ENCODE measurements around the gene RBMS3.

Gene RBMS3

DNA sequence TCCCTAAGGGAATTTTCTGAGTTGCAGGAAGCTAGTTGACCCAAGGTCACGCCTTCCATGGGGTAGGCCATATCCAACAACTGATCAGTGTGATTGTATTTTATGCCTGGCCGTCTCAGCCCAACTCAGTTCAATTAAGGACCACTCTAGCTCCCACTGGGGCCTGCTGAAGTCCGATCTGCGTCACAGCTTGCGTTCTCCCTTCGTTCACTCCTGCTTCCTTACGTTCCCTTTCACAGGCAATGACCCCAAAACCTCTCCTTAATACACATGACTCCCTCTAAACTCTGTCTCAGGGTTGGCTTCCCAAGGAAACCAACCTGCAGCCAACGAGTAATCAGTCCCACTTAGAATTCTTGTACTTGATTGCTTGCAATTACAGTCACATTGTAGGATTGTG is 428.0 kb downstream of the RBMS3 start:
- Mint-ChIP-seq H3K27ac (no peak overlapping the region), H3K4me3 (no peak overlapping the region), H3K36me3 (no peaks in the 10 kb centered on the region), H3K4me1 (no peaks in the 10 kb centered on the region), H3K9me3 (peaks cover 2% of the 10 kb centered on the region)
- ATAC-seq (no peak), DNase-seq (ENCODE audit: low spot score in 2 of 2) (no peak)

DNA sequence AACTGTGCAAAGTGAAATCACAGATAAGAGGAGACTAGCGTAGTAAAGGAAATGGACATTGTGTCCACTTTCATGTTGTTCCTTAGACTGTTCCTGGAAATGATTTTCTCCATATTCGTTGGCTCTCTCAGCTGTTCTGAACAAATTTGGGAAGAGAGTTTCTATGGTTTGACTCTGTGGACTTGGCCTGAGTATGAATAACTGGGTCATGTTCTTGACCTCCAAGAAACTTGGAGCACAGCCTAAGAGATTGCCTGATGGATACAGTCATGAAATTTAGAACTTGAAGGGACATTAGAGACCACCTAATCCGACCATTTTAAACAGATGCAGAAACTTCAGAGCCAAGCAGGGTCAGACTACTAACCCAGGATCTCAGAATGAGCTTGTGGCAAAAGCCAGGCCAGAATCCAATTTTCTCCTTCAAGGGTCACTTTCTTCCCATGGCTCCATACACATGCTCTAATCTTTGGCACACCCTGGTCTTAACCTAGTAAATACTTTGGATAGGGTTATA is 430.4 kb downstream of the RBMS3 start:
- ATAC-seq (no peak), DNase-seq (ENCODE audit: low spot score in 2 of 2) (no peak)
- no peak overlapping the region for H3K4me3 Mint-ChIP-seq
- H3K4me1 Mint-ChIP-seq = no peaks in the 10 kb centered on the region
- peaks cover 2% of the 10 kb centered on the region for H3K9me3 Mint-ChIP-seq
- no peak overlapping the region for H3K27ac Mint-ChIP-seq
- no peaks in the 10 kb centered on the region for H3K36me3 Mint-ChIP-seq

DNA sequence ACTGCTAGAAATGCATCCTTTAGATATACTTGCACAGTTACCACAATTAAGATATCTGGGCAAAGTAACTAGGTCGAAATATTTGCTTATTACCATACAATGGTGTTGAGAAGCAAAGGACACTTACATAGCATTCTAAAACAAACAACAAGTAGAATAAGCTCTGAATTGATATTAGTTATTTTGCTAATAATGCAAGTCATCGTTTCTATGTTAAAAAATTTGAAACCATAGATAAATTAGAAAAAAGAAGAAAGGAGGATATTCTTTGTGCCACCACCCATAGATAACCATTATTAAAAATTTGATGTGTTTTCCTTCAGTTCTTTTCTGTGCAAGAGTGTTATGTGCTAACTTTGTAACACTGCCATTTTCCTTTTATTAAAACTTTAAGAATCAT is 435.3 kb downstream of the RBMS3 start:
- Mint-ChIP-seq H3K27ac (no peak overlapping the region), H3K36me3 (no peaks in the 10 kb centered on the region), H3K9me3 (no peaks in the 10 kb centered on the region), H3K4me3 (no peak overlapping the region), H3K4me1 (no peaks in the 10 kb centered on the region)
- ATAC-seq = no peak
- no peak for DNase-seq (ENCODE audit: low spot score in 2 of 2)

DNA sequence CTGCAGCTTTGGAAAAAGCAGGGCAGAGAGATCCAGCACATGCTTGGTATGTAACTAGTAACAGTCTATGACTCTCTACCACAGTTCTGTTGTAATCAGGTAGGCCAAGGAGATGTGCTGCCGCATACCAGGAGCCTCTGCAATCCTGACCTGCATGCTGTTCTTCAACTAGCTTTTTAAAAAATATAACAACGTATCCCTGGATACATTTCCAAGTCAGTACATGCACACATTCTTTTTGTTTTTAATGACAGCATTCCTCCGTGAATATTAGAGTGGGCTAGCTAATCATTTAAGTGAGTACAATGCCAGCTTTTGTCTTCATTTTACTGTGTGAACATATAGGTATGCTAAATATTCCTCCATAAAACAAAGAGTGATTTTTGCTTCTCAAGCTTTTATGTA is 437.8 kb downstream of the RBMS3 start:
- no peaks in the 10 kb centered on the region for H3K9me3 Mint-ChIP-seq
- no peak overlapping the region for H3K4me3 Mint-ChIP-seq
- H3K36me3 Mint-ChIP-seq = no peaks in the 10 kb centered on the region
- H3K27ac Mint-ChIP-seq = no peak overlapping the region
- no peaks in the 10 kb centered on the region for H3K4me1 Mint-ChIP-seq
- ATAC-seq (no peak), DNase-seq (ENCODE audit: low spot score in 2 of 2) (no peak)

DNA sequence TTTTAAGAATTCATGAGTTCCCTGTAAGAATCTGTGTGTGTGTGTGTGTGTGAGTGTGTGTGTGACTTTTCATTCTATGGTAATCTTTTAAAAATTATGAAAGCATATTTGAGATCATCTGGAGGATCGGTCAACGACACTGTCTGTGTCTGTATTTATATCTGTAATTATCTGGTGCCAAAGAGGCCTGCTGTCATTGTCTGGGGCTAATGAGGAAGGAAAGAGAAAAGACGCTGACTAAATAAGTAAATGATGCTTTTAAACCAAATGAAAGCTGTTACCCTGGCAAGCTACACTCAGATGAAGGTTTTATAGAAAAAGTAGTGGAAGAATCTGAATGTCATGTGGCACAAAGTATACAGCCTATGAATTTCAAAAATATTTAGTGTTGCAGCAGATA is 439.8 kb downstream of the RBMS3 start:
- DNase-seq (ENCODE audit: low spot score in 2 of 2) (no peak), ATAC-seq (no peak)
- Mint-ChIP-seq H3K36me3 (no peaks in the 10 kb centered on the region), H3K4me3 (no peak overlapping the region), H3K27ac (no peak overlapping the region), H3K9me3 (peaks cover 5% of the 10 kb centered on the region), H3K4me1 (no peaks in the 10 kb centered on the region)

DNA sequence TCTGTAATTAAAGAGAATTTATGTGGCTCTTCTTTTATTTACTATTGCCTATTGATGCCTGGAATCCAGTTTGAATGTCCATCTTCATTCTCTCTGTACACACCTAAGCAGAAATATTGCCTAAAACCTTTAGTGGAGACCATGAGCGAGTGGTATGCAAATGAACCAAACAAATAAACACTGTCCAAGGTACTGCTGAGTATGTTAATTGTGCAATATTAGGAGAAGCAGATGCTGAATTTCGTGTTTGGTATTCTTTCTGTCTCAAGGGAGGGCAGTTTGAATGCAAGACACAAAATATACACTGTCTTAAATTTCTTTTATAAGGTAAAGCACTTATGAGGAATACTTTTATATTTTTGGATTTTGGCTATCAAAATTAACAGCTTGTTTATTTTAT is 440.9 kb downstream of the RBMS3 start:
- DNase-seq (ENCODE audit: low spot score in 2 of 2) (no peak), ATAC-seq (no peak)
- H3K27ac Mint-ChIP-seq = no peak overlapping the region
- no peak overlapping the region for H3K4me3 Mint-ChIP-seq
- H3K4me1 Mint-ChIP-seq = no peaks in the 10 kb centered on the region
- no peaks in the 10 kb centered on the region for H3K36me3 Mint-ChIP-seq
- H3K9me3 Mint-ChIP-seq = peaks cover 5% of the 10 kb centered on the region

DNA sequence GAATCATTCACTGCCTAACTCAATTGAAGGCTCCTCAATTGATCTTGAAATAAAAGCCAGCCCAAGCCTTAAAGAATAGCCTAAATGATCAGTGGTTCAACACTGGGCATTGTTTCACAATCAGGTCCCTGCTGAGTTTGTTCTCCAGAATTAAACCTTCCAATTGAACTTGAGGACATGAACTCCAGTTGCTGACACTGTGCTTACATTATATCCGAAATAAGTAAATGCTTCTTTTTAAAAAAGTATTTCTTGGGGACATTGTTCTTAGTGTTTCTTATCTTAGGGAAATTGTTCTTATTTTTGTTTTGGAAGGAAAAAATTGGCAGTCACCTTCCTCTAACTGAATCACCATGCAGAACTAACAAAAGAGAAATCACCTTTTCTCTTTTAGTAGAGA is 450.2 kb downstream of the RBMS3 start:
- DNase-seq (ENCODE audit: low spot score in 2 of 2) (no peak), ATAC-seq (no peak)
- Mint-ChIP-seq H3K27ac (no peak overlapping the region), H3K36me3 (no peaks in the 10 kb centered on the region), H3K9me3 (peaks cover 3% of the 10 kb centered on the region), H3K4me3 (no peak overlapping the region), H3K4me1 (no peaks in the 10 kb centered on the region)

DNA sequence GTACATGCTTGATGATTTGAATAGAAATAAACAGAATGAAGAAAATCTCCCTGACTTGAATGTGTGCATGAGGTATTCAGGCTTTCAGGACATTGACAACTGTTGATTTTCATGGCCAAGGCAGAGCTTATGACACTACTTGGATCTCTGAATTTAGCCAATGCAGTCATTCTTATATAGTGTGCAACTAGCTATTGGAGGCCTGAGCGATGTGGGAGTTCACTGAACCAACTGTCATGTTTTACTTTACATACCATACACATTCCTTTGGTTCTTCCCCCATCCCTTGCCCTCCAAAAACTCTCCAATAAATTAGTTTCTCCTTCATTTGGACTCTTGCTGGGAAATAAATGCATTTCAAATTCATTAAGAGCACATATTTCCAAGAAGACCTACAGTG is 460.4 kb downstream of the RBMS3 start:
- H3K9me3 Mint-ChIP-seq = no peaks in the 10 kb centered on the region
- H3K4me1 Mint-ChIP-seq = no peaks in the 10 kb centered on the region
- H3K36me3 Mint-ChIP-seq = no peaks in the 10 kb centered on the region
- DNase-seq (ENCODE audit: low spot score in 2 of 2) (no peak), ATAC-seq (no peak)
- H3K27ac Mint-ChIP-seq = no peak overlapping the region
- no peak overlapping the region for H3K4me3 Mint-ChIP-seq

DNA sequence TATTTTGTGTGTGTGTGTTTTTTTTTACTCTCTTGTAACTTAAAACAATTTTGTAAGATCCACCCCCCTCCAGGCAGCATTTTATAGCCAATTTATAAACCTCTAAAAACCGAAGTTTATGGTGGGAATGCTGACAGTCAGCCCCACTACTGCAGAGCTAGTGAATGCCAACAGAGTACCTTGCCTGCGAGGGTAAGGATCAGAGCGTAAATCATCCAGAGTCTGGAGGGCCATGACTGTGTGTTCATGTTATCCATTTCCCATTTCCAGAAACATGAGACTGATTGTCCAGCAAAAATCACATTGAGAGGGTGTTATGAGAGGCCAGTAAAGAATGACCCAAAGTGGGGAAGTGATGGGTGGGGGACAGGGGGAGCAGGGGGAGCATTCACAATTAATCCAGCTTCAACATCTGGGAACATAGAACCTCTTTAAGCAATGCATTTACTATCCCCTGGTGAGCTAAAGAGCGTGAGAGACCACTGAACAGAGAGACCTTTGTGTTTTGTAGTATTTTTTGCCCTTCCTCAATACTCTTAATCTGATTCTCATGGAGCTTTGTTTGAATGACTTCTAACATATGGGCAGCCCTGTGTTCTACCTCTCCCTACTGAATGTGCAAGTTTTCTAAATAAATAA is 464.5 kb downstream of the RBMS3 start:
- Mint-ChIP-seq H3K4me1 (no peaks in the 10 kb centered on the region), H3K4me3 (no peak overlapping the region), H3K27ac (no peak overlapping the region), H3K9me3 (peaks cover 3% of the 10 kb centered on the region), H3K36me3 (no peaks in the 10 kb centered on the region)
- DNase-seq (ENCODE audit: low spot score in 2 of 2) = no peak
- no peak for ATAC-seq

DNA sequence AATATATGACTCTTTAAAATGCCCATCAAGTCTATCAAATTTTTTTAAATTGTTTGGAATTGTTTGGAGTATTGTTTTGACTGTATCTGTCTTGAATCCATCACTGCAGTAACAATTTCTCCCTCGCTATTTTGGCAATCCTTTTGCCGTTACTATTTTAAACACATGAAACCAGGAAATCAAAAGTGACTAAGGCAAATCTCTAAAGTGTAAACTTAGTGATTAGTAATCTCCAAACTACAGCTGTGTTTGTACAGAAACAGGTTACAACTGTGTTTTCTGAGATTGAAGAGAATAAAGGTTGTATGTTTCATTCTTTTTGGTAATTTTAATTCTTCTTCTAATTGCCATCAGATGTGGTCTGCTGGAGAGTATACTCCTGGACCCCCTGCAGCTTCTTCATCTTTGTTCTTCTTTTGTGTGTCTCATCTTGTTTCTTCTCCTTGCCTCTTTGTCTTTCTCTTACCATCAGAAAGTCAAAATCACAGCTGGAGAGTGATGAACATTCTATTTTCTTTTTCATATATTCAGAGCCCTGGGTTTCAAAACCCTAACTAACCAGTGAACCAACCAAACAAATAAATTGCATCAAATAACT is 465.4 kb downstream of the RBMS3 start:
- Mint-ChIP-seq H3K9me3 (peaks cover 3% of the 10 kb centered on the region), H3K4me3 (no peak overlapping the region), H3K4me1 (no peaks in the 10 kb centered on the region), H3K36me3 (no peaks in the 10 kb centered on the region), H3K27ac (no peak overlapping the region)
- ATAC-seq (no peak), DNase-seq (ENCODE audit: low spot score in 2 of 2) (no peak)

DNA sequence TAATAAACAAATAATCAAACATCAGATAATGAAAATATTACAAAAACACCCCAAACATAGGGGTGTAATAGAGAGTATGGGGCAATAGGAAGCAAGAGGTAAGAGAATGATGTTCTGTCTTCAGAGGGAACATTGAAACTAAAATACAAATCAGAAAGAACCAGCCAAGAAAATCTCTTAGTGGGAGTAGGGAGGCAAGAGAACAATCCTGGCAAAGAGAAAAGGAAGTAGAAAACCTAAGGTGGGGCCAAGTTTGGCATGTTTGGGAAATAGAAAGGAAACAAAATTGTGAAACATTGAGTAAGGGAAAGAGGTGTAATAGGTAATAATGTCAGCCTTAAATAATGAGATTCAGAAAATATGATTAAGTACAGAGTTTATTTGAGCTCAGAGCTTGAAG is 467.1 kb downstream of the RBMS3 start:
- H3K36me3 Mint-ChIP-seq = no peaks in the 10 kb centered on the region

DNA sequence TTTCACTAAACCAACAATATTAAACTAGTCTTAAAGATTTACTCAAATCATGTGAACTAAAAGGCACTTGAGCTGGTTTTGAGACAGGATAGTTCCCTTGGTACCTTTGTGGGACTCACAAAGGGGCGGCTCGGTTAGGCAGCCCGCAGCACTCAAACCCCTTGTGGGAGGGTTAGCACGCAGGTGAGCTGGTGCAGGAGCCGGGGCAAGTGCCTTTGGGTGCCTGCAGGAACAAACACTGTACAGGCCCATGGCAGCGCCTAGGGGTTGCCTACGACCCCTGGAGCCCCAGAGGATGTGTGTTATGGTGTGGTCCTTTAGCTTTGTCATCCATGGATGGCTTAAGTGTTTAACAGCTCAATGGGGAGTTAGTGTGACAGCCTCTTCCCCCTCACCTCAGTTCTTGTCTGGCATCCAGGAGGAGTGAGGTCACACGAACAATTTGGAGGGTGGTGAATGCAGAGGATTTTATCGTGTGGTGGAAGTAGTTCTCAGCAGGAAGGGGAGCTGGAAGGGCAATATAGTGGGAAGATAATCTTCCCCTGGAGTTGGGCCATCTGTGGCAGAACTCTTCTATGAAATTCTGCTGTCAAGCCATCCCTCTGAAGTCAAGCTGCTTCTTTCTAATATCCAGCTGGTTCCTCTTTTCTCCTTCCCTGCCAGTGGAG is 470.9 kb downstream of the RBMS3 start:
- Mint-ChIP-seq H3K4me3 (no peak overlapping the region), H3K27ac (no peak overlapping the region), H3K9me3 (peaks cover 3% of the 10 kb centered on the region), H3K36me3 (no peaks in the 10 kb centered on the region), H3K4me1 (no peaks in the 10 kb centered on the region)
- DNase-seq (ENCODE audit: low spot score in 2 of 2) (no peak), ATAC-seq (peak; percentile 26)

More for the DNA sequence above, 467.1 kb downstream of the RBMS3 start:
- DNase-seq (ENCODE audit: low spot score in 2 of 2) = no peak
- H3K9me3 Mint-ChIP-seq = peaks cover 3% of the 10 kb centered on the region
- H3K4me3 Mint-ChIP-seq = no peak overlapping the region
- no peak overlapping the region for H3K27ac Mint-ChIP-seq
- ATAC-seq = no peak
- no peaks in the 10 kb centered on the region for H3K4me1 Mint-ChIP-seq

DNA sequence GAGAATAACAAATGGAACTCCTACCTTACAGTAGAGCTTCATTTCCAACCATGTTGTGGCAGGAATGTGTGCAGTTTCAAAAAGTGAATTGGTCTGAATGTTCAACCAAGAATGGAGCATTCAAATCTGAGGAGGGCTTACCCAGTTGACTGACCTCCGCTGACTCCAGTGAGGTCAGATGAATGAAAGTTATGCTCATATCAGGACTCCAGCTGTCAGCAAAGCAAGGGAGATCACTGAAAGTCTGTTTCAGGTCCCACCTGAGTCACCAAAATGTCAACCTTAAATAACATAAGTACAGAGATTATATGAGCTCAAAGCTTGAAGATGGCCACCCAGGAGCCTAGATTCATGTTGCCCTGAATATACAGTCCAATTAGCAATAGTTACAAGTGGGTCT is 473.5 kb downstream of the RBMS3 start:
- H3K4me1 Mint-ChIP-seq = no peaks in the 10 kb centered on the region
- ATAC-seq (peak; percentile 28), DNase-seq (ENCODE audit: low spot score in 2 of 2) (no peak)
- H3K36me3 Mint-ChIP-seq = no peaks in the 10 kb centered on the region
- H3K9me3 Mint-ChIP-seq = no peaks in the 10 kb centered on the region
- no peak overlapping the region for H3K27ac Mint-ChIP-seq
- H3K4me3 Mint-ChIP-seq = no peak overlapping the region

DNA sequence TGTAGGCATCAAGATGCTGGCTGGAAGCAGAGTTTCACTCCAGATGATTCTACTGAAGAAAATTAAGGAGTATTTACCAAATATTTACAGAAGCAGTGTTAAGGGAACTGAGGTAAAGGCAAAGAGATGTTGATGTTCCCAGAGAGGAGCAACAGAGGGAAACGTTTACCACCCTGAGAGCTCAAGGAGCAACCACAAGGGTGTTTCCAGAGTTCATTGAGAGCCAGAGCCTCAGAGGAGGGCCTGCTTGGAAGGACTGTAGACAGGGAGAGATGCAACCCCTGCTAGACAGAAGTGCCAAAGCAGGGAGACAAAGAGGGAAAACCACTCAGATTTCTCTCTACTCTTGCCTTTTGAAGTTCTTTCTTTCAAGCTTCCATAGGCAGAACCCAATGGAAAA is 474.5 kb downstream of the RBMS3 start:
- Mint-ChIP-seq H3K4me3 (no peak overlapping the region), H3K4me1 (no peaks in the 10 kb centered on the region), H3K36me3 (no peaks in the 10 kb centered on the region), H3K9me3 (no peaks in the 10 kb centered on the region), H3K27ac (no peak overlapping the region)
- ATAC-seq (no peak), DNase-seq (ENCODE audit: low spot score in 2 of 2) (no peak)

DNA sequence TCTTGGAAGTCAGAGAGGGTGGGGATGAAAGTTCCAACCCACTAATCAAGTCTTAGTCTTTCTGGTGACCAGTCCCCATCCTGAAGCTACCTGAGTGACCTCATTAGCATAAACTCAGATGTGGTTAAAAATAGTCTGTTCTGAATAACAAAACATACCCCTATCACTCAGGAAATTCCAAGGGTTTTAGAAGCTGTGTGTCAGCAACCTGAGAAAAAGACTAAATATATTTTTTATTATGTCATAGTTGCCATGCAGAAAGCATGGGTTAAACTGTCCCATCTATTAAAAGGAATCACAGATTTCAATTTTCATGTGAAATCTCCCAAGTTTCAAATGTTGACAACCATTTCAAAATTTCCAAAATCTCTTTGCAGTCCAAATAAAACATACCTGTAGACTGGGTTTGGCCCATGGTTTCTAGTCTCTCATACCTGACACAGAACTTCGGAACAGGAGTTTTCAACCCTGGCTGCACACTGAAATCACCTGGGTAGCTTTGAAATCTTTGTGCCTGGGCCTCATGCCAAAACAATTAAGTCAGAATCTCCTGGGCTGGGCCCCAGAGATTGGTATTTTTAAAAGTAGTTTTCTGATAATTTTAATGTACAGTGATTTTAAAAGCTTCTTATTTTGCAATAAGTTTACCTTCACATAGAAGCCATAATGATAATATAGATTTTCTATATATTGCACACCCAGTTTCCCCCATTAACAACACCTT is 476.3 kb downstream of the RBMS3 start:
- DNase-seq (ENCODE audit: low spot score in 2 of 2) (no peak), ATAC-seq (no peak)
- Mint-ChIP-seq H3K4me3 (no peak overlapping the region), H3K4me1 (no peaks in the 10 kb centered on the region), H3K9me3 (peaks cover 3% of the 10 kb centered on the region), H3K36me3 (no peaks in the 10 kb centered on the region), H3K27ac (no peak overlapping the region)

DNA sequence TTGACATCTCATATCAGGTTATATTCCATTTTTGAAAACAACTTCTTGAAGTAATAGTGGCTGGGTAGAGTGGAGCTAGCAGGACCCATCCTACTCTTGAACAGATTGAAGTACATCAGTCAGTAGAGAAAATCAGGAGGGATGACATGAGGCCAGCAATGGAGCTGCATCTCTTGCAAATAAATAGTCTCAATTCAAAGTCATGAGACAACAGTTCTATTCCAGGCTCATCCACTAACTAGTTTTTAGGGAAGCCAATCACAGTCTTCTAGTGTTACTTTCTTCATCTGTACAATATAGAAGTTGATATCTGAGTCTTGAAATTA is 477.2 kb downstream of the RBMS3 start:
- no peaks in the 10 kb centered on the region for H3K4me1 Mint-ChIP-seq
- H3K27ac Mint-ChIP-seq = no peak overlapping the region
- ATAC-seq = no peak
- DNase-seq (ENCODE audit: low spot score in 2 of 2) = no peak
- H3K36me3 Mint-ChIP-seq = no peaks in the 10 kb centered on the region
- H3K9me3 Mint-ChIP-seq = peaks cover 3% of the 10 kb centered on the region
- no peak overlapping the region for H3K4me3 Mint-ChIP-seq
